Fibroblast of lung (primary cell): ENCODE results near the gene RBBP9. TPM values are rescaled to one million over a fixed set of nuclear protein-coding genes. Genes with fewer than 3 reads are reported as not detected.
A peak's percentile ranks its signal among the peaks of the same experiment; 100 is the strongest.

Experiments used
- DNase-seq, 2 donors: peaks; one replicate each; pipeline versions ENCODE4 v3.0.0 to v3.0.0-alpha.2; 2010; ENCODE audit warnings: low read depth in 2 of 2
- H2AFZ ChIP-seq: 2 replicates; pipeline ENCODE4 v1.5.1; 2012; ENCODE audit warnings: low read length, control low read depth, inconsistent platforms
- H3K27ac ChIP-seq: 2 replicates; pipeline ENCODE4 v1.5.1; 2011; ENCODE audit warnings: low read length, control low read depth; ENCODE audit not compliant: insufficient read depth
- H3K27me3 ChIP-seq: 2 replicates; pipeline ENCODE4 v1.5.1; 2011; ENCODE audit warnings: mild to moderate bottlenecking, low read length; ENCODE audit not compliant: control insufficient read depth, insufficient read depth
- H3K36me3 ChIP-seq: 2 replicates; pipeline ENCODE4 v1.5.1; 2011; ENCODE audit warnings: low read length; ENCODE audit not compliant: control insufficient read depth, insufficient read depth
- H3K4me1 ChIP-seq: 2 replicates; pipeline ENCODE4 v1.5.1; 2011; ENCODE audit warnings: low read length; ENCODE audit not compliant: control insufficient read depth, insufficient read depth; ENCODE audit errors: extremely low read depth
- H3K4me2 ChIP-seq: 2 replicates; pipeline ENCODE4 v1.5.1; 2011; ENCODE audit warnings: low read length, control low read depth; ENCODE audit not compliant: insufficient read depth; ENCODE audit errors: extremely low read depth
- H3K4me3 ChIP-seq, 4 experiments: fragments of 200-600 bp in 1 of 4; sonication (generic) in 1 of 4; replicated peaks in 1 of 4; 2 replicates each; pipeline ENCODE4 v1.5.1; 2011 to 2016; ENCODE audit warnings: low read length in 4 of 4, low read depth in 3 of 4, mild to moderate bottlenecking in 3 of 4, control low read depth in 2 of 4, inconsistent platforms in 1 of 4, mixed read lengths in 1 of 4; ENCODE audit not compliant: insufficient read depth in 1 of 4; ENCODE audit errors: control extremely low read depth in 1 of 4
- H3K79me2 ChIP-seq: 2 replicates; pipeline ENCODE4 v1.5.1; 2012; ENCODE audit warnings: mild to moderate bottlenecking, low read length, inconsistent platforms; ENCODE audit not compliant: control insufficient read depth, insufficient read depth
- H3K9ac ChIP-seq: 2 replicates; pipeline ENCODE4 v1.5.1; 2011; ENCODE audit warnings: mild to moderate bottlenecking, low read length, control low read depth; ENCODE audit not compliant: insufficient read depth
- H3K9me3 ChIP-seq: 2 replicates; pipeline ENCODE4 v1.5.1; 2012; ENCODE audit warnings: low read depth, low read length; ENCODE audit not compliant: control insufficient read depth, insufficient read depth
- H4K20me1 ChIP-seq: 2 replicates; pipeline ENCODE4 v1.5.1; 2011; ENCODE audit warnings: low read length; ENCODE audit not compliant: control insufficient read depth, insufficient read depth; ENCODE audit errors: extremely low read depth
- EZH2 ChIP-seq: IDR thresholded peaks from 2 replicates; pipeline ENCODE4 v1.5.1; 2012; ENCODE audit warnings: low read length, control low read depth, mild to moderate bottlenecking; ENCODE audit errors: missing control alignments
- polyA plus RNA-seq, 2 donors: library from polyadenylated mRNA; depleted of rRNA in 1 of 2; stranded (reverse) in 1 of 2; unstranded in 1 of 2; fragments of >200 nt; gene quantifications; 2 replicates each; pipeline ENCODE4 v1.2.1, GENCODE V29; 2011 to 2012; ENCODE audit warnings: missing spikeins in 1 of 2
- total RNA-seq: library from RNA; depleted of rRNA; stranded (reverse); fragments of >200 nt; gene quantifications from 2 replicates; pipeline ENCODE4 v1.2.1, GENCODE V29; 2014
- TF ChIP-seq, protein P1 (sequence below), 2 donors: IDR thresholded peaks in 1 of 2; conservative IDR thresholded peaks in 1 of 2; 1 replicate in 1 of 2; 2 replicates in 1 of 2; pipeline ENCODE4 v1.5.1; 2011 to 2012; ENCODE audit warnings: low read length in 2 of 2, control low read depth in 1 of 2, inconsistent platforms in 1 of 2, low read depth in 1 of 2, mild to moderate bottlenecking in 1 of 2

The RBBP9 gene
- total and polyA plus RNA-seq, 2 donors (not counting 1 experiment from before 2014, with no cell fraction given) = 19.0 to 19.2 TPM

DNA sequence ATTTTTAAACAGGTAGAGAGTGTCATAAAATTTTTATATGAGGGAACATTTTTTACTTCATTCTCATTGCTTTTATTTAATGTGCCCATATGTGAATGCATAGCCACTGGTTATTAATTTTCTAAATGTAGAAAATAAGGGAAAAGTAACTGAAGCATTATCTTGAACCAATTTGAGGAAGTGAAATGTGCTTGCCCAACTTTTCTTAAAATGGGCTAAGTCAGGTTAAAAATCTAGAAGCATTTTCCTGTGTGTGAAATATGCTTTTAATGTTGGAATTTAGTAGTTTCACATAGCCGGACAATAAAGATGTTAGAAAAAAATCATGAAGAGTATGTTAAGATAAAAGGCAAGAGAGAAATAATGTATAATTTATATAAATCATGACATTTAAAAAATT is 14.5 kb upstream of the RBBP9 start:
- TF ChIP-seq, protein P1, sequence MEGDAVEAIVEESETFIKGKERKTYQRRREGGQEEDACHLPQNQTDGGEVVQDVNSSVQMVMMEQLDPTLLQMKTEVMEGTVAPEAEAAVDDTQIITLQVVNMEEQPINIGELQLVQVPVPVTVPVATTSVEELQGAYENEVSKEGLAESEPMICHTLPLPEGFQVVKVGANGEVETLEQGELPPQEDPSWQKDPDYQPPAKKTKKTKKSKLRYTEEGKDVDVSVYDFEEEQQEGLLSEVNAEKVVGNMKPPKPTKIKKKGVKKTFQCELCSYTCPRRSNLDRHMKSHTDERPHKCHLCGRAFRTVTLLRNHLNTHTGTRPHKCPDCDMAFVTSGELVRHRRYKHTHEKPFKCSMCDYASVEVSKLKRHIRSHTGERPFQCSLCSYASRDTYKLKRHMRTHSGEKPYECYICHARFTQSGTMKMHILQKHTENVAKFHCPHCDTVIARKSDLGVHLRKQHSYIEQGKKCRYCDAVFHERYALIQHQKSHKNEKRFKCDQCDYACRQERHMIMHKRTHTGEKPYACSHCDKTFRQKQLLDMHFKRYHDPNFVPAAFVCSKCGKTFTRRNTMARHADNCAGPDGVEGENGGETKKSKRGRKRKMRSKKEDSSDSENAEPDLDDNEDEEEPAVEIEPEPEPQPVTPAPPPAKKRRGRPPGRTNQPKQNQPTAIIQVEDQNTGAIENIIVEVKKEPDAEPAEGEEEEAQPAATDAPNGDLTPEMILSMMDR (conservative IDR thresholded peaks at IDR 0.05 in 1 of 2, IDR thresholded peaks at IDR 0.05 in 1 of 2; ENCODE audit: low read depth in 1 of 2, low read length in 2 of 2) = no peak
- TF ChIP-seq EZH2 = no peak
- Histone ChIP-seq H2AFZ (no peak overlapping the region), H3K27me3 (no peaks in the 10 kb centered on the region), H3K27ac (no peak overlapping the region), H3K9ac (no peak overlapping the region), H3K79me2 (peaks cover 10% of the 10 kb centered on the region), H3K36me3 (peaks cover 5% of the 10 kb centered on the region), H3K9me3 (no peaks in the 10 kb centered on the region), H4K20me1 (no peaks in the 10 kb centered on the region), H3K4me1 (no peaks in the 10 kb centered on the region), H3K4me2 (no peak overlapping the region), H3K4me3 (no peak overlapping the region)
- no peak for DNase-seq

DNA sequence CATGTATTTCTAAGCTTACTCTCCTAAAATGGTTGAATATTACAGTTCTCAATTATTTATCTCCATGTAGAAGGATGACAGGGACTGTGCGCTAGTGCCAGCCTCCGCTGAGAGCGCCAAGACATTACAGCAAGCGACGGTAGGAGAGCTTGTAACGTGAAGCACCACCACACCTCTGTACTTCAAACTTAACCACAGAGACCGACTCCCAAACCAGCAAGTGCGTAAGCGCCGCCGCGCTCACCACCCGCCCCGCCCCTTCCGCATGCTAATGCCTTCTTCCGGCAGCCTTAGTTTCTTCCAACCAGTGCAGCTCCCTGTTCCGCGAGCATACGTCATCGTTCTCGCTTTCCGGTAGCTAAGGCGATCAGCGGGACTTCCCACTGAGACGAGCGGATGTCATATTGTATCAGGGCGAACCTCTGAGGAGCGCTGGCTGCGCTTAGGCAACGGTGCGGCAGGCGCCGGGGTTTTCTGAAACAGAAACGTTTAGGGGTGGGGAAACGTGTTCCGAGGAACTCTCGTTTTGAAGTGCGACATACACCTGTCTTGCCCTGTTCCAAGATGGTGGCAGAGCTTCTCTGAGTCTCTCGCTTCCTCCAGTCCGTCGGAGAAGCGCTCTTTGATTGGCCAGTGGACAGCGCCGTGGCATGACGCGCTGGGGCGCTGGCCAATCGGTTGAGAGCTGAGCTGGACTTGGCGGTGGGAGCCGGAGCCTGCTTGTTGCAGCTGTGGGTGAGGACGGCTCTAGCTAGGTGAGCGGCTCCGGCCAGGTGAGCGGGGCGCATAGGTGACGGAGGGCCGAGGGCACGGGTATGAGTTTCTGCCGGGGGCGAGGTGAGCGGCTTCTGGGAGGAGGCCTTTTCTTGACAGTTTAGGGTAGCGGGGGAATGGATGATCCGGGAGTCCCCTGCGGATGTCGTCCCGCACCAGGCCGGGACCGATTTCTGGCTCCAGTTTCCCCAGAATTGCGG is 10.5 kb upstream of the RBBP9 start, which contains the start of gene SEC23B:
Gene SEC23B (plus strand): TSS at position 723 of the 974 bp plus-strand sequence. CDS start 2,896 bp downstream, outside the sequence.
- H3K4me1 ChIP-seq = no peaks in the 10 kb centered on the region
- peaks cover 10% of the 10 kb centered on the region for H3K79me2 ChIP-seq
- peak within 1 kb of the TSS; percentile 100 for H3K4me2 ChIP-seq
- peaks cover 5% of the 10 kb centered on the region for H3K36me3 ChIP-seq
- no peak for TF ChIP-seq EZH2
- TF ChIP-seq, protein P1 (conservative IDR thresholded peaks at IDR 0.05 in 1 of 2, IDR thresholded peaks at IDR 0.05 in 1 of 2; ENCODE audit: low read depth in 1 of 2, low read length in 2 of 2) = no peak
- peak within 1 kb of the TSS; percentile 79 to 98 (median 84) for H3K4me3 ChIP-seq
- no peaks in the 10 kb centered on the region for H3K27me3 ChIP-seq
- peak within 1 kb of the TSS; percentile 86 for H3K9ac ChIP-seq
- H3K9me3 ChIP-seq = no peaks in the 10 kb centered on the region
- H2AFZ ChIP-seq = peak within 1 kb of the TSS; percentile 98
- peak within 1 kb of the TSS; percentile 98 for H3K27ac ChIP-seq
- no peaks in the 10 kb centered on the region for H4K20me1 ChIP-seq
- peak; percentile 97 to 98 for DNase-seq

DNA sequence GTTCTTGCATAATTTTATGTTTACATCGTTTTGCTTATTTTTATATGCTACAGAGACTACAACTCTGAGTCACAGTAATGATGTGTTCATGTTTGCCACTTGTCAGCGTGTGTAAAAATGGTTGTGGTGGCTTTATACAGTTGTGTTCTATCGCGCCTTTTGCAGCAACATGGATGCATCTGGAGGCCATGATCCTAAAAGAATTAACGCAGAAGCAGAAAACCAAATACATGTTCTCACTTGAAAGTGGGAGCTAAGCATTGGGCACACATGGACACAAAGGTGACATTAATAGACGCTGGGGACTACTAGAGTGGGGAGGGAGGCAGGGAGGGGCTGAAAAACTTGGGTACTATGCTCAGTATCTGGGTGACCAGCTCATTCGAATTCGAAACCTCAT is 9.7 kb upstream of the RBBP9 start:
- peak overlapping the region; percentile 79 to 98 (median 84) for H3K4me3 ChIP-seq
- no peaks in the 10 kb centered on the region for H3K4me1 ChIP-seq
- TF ChIP-seq, protein P1 (conservative IDR thresholded peaks at IDR 0.05 in 1 of 2, IDR thresholded peaks at IDR 0.05 in 1 of 2; ENCODE audit: low read depth in 1 of 2, low read length in 2 of 2) = no peak
- no peak for TF ChIP-seq EZH2
- peak overlapping the region; percentile 76 for H3K4me2 ChIP-seq
- H3K27ac ChIP-seq = peak overlapping the region; percentile 98
- peak overlapping the region; percentile 56 for H3K9ac ChIP-seq
- H3K79me2 ChIP-seq = peaks cover 10% of the 10 kb centered on the region
- H3K36me3 ChIP-seq = peaks cover 5% of the 10 kb centered on the region
- no peaks in the 10 kb centered on the region for H3K9me3 ChIP-seq
- no peak for DNase-seq
- peak overlapping the region; percentile 95 for H2AFZ ChIP-seq
- no peaks in the 10 kb centered on the region for H3K27me3 ChIP-seq
- no peaks in the 10 kb centered on the region for H4K20me1 ChIP-seq
